CD4-positive, alpha-beta T cell treated with Interleukin-21 for 1 hour (primary cell): ENCODE data around the gene JAG1.
A peak's percentile ranks its signal among the peaks of the same experiment; 100 is the strongest.

Experiments used
- DNase-seq: peaks from one replicate; pipeline ENCODE4 v3.0.0-alpha.2; 2020

JAG1 gene

GRCh38 chr20:10673842-10674683, at the start of gene JAG1:
Gene JAG1, minus strand, starts transcription at chr20:10673999. Its CDS starts 469 bp downstream, at chr20:10673530.
- DNase-seq: peak; percentile 54

DNA sequence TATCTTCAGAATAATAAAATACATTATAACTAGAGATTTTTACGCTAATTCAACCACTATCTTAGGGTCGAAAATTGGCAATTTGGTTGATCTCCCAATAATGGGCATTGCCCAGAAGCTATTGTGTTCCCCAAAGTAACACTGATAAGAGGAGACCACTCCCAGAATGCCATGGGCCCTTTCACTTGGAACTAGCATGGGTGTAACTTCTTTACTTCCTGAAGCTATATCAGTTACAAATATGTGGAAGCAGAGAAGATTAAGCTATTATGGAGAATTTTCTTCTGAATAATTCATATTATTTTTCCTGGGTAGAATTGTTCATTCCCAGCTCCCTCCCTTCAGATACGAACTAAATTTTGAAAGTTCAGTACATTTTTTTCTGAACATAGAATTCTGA, 48.2 kb upstream of the JAG1 start:
- no peak for DNase-seq

DNA sequence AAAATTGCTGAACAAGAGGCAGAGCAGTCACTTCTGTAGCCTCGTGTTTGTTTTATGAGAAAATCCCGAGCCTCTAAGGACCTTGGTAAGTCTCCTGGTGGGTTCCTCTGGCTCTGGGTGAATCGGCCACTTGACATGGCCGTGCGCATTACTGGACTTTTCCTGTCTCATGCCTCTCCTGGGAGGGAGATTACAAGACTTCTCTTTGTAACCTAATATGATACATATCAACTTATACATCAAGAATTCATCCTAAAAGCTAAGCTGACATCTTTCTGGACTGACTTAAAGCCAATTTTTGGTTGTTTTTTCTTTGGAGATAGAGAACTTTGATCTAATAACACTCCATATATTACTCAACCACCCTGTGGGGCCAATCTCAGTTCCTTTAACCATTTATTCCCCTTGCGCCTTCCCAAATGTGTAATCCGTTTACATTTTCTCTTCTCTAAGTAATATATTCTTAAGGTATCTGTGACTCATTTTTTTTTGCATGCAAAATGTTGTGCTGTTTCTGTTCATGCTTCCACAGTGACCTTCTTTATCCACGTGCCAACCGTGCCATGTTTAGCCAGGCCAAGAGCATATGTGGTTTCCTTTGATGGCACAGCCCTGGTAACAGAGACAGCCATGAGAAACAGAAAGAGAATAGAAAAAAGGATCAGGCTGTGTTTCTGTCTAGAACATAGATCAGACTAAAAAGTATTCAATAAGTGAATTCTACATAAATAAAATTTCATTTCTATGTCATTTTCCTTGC, 47.5 kb upstream of the JAG1 start:
- DNase-seq: no peak

- no peak for DNase-seq
Observed at GRCh38 chr20:10720565-10720964, 46.8 kb upstream of the JAG1 start.

- no peak for DNase-seq
Observed at GRCh38 chr20:10719740-10720385, 46.1 kb upstream of the JAG1 start.

DNA sequence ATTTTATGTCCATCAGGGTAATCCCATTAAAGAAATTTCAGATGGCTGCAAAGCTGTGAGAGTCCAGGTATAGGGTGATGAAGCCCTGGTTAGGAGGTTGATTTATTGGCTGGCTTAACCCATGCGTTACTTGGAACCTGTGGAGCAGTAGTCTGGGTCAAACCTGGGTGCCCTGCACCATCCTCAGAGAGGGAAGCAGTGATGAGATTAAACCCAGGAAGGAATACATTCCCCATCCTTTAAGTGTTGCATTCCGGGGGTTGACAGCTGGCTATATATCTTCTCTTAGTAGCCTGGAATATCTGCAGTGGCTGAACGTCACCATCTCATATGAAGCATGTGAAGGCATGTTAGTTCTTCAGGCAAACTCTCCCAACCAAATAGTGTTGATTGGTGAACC, 44.9 kb upstream of the JAG1 start:
- no peak for DNase-seq

DNA sequence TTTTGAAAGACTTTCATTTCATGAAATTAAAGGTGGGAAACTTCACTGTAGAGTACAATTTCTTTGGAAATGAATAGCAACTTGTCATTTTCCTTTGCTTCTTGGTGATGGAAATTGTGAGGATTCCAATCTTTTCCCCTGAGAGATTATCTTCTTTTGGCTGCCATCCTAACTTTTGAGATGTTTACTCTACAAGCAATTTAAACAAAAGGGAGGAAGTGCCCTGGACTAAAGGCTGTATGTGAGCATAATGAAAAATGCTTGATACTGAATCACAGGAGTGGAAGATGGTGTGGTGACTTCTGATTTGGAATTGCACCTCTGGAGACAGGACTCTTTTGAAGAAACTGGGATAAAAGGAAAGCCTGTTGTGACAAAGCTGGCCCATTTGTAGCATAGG, 43.1 kb upstream of the JAG1 start:
- DNase-seq: no peak

- no peak for DNase-seq
Observed at GRCh38 chr20:10715035-10715434, 41.2 kb upstream of the JAG1 start.

DNA sequence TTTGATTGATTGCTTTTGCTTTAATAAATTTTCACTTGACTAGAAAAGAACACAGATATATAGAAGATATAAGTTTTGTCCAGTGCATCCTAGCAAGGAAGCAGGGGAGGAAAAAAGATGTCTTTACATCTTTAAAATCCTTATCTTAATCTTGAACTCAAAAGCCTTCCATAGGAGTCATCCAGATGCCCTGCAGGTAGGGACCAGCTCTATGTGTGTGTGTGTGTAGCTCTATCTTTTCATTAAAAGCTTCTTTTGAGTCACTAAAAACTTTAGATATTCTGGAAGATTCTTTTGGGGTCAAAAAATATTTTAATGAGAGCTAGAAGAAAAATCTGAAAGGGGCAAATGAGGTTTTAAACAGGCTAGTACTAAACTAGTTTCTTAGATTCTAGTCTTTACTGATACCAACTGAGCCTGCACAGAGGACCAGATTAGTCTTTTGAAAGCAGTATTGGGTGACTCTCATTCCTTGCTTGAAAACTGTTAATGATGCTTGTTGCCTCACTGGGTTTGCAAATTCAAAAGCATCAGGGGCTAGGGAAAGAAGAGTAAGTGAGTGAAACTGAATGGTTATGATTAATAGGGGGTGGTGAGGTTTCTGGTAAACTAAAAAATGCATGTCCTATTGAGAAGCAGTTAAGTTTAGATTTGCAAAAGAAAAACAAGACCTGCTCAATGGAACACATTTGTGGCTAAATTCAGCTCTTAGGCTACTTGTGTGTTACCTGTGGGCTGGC, 40.6 kb upstream of the JAG1 start:
- no peak for DNase-seq

DNA sequence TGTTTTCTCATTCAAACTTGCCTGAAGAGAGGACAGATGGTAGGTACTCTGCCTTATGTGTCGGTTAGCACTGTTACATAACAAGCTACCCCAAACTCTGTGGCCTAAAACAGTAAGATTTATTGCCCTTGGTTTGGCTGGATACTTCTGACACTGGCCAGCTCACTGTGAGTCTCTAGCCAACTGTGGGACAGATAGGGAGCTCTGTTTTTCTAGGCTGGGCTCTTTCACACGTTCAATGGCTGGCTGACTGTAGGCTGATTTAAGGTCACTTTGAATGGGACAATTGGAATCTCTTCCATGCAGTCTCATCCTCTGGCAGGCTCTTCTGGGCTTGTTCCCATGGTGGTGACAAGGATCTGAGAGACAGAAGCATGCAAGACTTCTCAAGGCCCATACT, 39.4 kb upstream of the JAG1 start:
- no peak for DNase-seq

- DNase-seq: no peak
Observed at GRCh38 chr20:10711903-10712451, 38.2 kb upstream of the JAG1 start.

DNA sequence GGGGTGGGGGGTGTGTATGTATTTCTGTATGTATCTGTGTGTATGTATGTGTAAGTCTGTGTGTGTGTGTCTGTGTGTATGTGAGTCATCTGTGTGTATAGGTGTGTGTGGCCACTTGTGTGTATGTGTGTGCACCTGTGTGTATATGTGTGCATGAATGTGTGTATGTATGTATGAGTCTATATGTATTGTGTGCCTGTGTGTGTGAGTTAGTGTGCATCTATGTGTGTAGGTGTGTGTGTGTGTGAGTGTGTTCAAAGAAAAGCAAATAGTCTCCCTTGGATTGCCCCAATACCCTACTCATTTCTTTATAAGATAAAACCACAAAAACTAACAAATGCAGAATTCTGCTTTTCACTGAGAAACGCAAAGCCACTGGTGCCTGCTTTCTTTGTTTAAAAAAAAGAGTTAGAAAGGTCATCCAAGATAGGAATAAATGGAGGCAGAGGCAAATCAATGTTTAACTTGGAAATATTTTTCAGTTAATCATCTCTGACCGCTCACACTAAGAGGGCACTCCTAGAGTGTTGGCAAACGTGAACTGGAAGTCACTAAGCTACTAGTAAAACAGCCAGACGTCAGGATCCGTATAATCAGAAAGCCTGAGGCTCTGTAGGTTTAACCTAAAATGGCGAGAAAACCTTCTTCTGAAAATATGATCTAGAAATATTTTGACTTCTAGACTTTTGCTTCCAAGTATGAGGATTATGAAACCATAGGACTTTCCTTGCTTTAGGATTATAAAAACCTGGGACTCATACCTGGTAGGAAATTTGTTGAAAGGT, 37.4 kb upstream of the JAG1 start:
- no peak for DNase-seq

DNA sequence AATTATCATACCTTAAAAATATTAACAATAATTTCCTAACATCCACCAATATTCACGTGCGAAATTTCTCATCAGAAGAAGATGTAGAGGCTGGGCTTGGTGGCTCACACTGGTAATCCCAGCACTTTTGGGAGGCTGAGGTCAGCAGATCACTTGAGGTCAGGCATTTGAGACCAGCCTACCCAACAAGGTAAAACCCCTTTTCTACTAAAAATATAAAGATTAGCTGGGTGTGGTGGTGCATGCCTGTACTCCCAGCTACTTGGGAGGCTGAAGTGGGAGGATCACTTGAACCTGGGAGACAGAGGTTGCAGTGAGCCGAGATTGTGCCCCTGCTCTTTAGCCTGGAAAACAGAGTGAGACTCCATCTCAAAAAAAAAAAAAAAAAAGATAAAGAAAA, 36.1 kb upstream of the JAG1 start:
- DNase-seq: no peak

DNA sequence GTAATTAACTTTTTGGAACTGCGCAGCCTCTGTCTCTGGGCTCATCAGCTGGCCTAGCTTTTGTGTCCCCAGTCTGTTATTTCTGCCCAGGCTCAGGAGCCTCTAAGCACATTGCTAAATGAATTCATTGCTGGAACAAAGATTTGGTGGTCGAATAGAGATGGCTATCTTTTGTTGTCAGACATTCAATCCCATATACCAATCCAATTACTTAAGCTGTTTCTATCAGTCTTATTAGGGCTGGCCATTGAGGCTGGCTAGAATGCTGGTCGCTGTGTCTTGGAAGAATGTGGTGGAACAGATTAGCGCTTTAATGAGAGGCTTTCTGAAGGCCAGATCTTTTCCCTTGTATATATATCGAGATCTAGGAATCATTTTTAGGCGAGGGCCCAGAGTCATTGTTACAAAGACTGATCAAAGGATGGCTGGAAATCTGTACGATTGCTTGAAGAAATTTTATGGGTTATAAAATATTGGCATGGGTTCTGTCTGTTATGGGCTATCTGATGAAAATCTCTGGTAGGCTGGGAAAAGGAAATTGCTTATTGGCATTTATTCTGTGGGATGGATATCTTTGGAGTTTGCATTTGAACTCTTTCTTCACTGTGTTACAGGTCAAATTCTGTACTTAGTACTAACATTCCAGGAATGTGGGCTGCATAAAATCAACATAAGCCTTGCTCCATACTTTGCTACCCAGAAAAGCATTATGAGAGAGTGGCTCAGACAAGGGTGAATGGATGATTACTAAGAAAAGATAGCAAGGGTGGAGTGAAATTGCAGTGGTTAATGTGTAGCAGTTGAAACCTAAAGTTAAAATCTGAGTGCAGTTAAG, 34.8 kb upstream of the JAG1 start:
- DNase-seq: no peak

DNA sequence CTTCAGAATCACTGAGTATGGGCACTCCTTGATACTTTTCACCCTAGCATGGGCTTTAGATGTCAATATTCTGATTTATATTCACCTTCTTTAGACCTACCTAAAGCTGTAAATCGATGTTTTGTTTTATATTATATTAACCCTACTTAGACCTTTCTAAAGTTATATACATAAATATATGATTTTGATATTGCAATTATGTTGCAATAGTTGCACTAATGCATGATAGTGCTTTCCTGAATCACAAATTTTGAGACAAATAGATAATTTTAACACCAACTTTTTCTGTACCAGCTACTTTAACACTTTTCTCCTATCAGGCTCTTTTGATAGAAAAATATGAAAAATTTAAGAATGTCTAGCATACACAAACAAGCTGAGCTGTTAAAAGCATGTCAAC, 34.0 kb upstream of the JAG1 start:
- DNase-seq: no peak

DNA sequence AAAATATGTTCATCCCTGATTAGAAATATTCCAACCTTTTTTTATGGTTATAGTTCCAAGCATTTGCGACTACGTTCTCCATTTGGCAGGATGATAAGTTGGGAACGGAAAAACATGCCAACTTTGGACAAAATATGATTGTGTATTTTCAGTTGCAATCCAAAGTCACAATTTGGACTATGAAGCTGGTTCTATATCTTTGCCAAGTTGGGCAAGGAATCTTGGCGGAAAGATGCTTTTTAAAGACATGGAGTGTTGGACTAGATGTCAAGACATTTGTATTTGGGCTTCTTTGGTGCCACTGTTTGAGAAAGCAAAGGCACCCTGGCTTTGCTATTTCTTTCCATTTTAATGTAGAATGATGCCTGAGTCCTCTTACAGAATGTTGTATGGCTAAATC, 33.3 kb upstream of the JAG1 start:
- no peak for DNase-seq

GRCh38 chr20:10706460-10706811, 32.6 kb upstream of the JAG1 start:
- DNase-seq: no peak

DNA sequence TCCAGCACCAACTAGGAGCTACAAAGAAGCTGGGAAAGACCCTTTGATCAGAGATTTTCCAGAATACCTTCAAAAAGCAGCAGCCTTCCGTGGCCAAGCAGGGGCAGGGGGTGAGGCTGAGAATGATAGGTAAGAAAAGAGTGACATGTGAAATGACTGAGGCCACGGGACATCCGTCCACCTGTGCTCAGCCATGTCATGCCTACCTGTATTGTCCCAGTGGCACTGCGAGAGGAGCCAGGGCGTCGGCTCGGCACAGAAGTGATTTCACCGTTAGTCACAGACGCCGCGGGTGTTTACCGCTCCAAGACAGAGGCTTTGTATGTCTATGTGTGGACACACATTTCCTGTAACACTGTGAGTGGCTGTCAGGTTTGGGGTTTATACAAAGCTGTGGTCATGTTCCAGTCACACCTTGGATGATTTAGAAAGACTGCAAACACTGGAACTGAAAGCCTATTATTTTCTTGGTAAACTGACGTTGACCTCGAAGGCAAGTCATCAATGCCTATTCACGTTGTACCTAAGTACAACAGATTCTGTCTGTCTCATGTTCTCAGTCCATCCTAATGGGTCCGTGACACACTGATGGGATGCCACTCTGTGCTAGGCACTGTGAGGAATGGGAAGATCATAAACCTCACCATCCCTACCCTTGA, 32.1 kb upstream of the JAG1 start:
- no peak for DNase-seq

GRCh38 chr20:10701607-10702006, 27.8 kb upstream of the JAG1 start:
- no peak for DNase-seq

GRCh38 chr20:10699941-10700340, 26.1 kb upstream of the JAG1 start:
- no peak for DNase-seq

GRCh38 chr20:10699489-10699888, 25.7 kb upstream of the JAG1 start:
- DNase-seq: no peak
